ENCODE measurements around the gene EFNB2. TPM values are rescaled to one million over a fixed set of nuclear protein-coding genes. Genes with fewer than 3 reads are reported as not detected.

The EFNB2 gene
- total and polyA plus RNA-seq, 2 of the 8 experiments (the other 6 are each of a cell fraction or from before 2014, with no cell fraction given), result 8.2 to 12.0 TPM

- H3K36me3 ChIP-seq (ENCODE audit: control insufficient read depth in 2 of 4, insufficient read depth in 4 of 4, low read length in 3 of 4), result peaks cover 8 to 83% (median 44%) of the 10 kb centered on the region in 4 experiments
Observed at GRCh38 chr13:106551751-106552150, 16.3 kb upstream of the EFNB2 start.

More at GRCh38 chr13:106551751-106552150, 16.3 kb upstream of the EFNB2 start:
- Histone ChIP-seq H4K5ac (ENCODE audit: insufficient read length, low read depth, low read length) (no peak overlapping the region), H3K9me3 (ENCODE audit: insufficient read depth in 2 of 2, low read depth in 1 of 2, low read length in 1 of 2) (no peaks in the 10 kb centered on the region), H2BK20ac (ENCODE audit: low read length) (no peak overlapping the region), H3K23me2 (ENCODE audit: low read depth, low read length) (no peaks in the 10 kb centered on the region), H3K4me2 (ENCODE audit: insufficient read depth in 1 of 2, low read depth in 2 of 2, low read length in 2 of 2) (no peak overlapping the region), H2AK5ac (ENCODE audit: low read depth, low read length) (no peak overlapping the region), H2BK120ac (replicated peaks; ENCODE audit: low read depth, low read length) (no peak overlapping the region), H3K4me1 (replicated peaks in 1 of 4; ENCODE audit: control insufficient read depth in 3 of 4, insufficient read depth in 4 of 4, low read length in 3 of 4) (no peaks in the 10 kb centered on the region), H2BK15ac (ENCODE audit: low read length) (no peak overlapping the region), H3K27ac (ENCODE audit: low read depth, low read length) (no peak overlapping the region), H4K91ac (replicated peaks; ENCODE audit: insufficient read length, low read length) (no peak overlapping the region), H3K27me3 (replicated peaks in 1 of 4; ENCODE audit: control insufficient read depth in 3 of 4, extremely low read depth in 1 of 4, insufficient read depth in 3 of 4, low read length in 3 of 4) (no peaks in the 10 kb centered on the region), H3K56ac (replicated peaks; ENCODE audit: insufficient read length, low read depth, low read length) (no peak overlapping the region), H3K14ac (ENCODE audit: insufficient read length) (no peak overlapping the region), H3K9ac (replicated peaks in 1 of 4; ENCODE audit: extremely low read depth in 1 of 4, low read depth in 3 of 4, low read length in 3 of 4) (no peak overlapping the region), H3K79me1 (ENCODE audit: low read depth, low read length) (no peaks in the 10 kb centered on the region), H3K79me2 (ENCODE audit: control insufficient read depth in 1 of 2, insufficient read depth in 2 of 2, low read length in 2 of 2) (peaks cover 3 to 100% of the 10 kb centered on the region in 2 experiments; a peak in 3 of 4 replicates), H2BK12ac (ENCODE audit: low read depth, low read length) (no peak overlapping the region), H4K20me1 (replicated peaks in 1 of 2; ENCODE audit: control insufficient read depth in 1 of 2, insufficient read depth in 2 of 2, low read length in 2 of 2) (peaks cover 8 to 16% of the 10 kb centered on the region in 2 experiments), H3K4me3 (ENCODE audit: extremely low read depth in 1 of 4, insufficient read depth in 2 of 4, low read depth in 3 of 4, low read length in 4 of 4) (no peak overlapping the region), H4K8ac (ENCODE audit: extremely low read depth, insufficient read depth, low read length) (no peak overlapping the region), H2BK5ac (ENCODE audit: low read depth, low read length) (no peak overlapping the region), H2AFZ (ENCODE audit: low read length) (no peak overlapping the region), H3K4ac (replicated peaks; ENCODE audit: insufficient read length, low read depth, low read length) (no peak overlapping the region), H3K18ac (ENCODE audit: extremely low read depth, low read length) (no peak overlapping the region), H3K23ac (ENCODE audit: insufficient read length) (no peak overlapping the region)
- FAIRE-seq, result no peak
- TF ChIP-seq POLR2A (IDR thresholded peaks at IDR 0.05; ENCODE audit: control extremely low read depth in 1 of 2, low read depth in 2 of 2, low read length in 2 of 2), result 0 out of 3 replicates have a peak, but pooled peaks of 1 of the 2 experiments have one; percentile 30
- no peak for TF ChIP-seq RNF2 (IDR thresholded peaks at IDR 0.05; ENCODE audit: borderline replicate concordance, low read depth, low read length, missing control alignments, poor library complexity, severe bottlenecking)
- ChIA-PET POLR2A (ENCODE audit: partially characterized antibody) (interaction anchor here (1.2 to 2.4 kb wide), 2 partner anchors 14 to 16 kb away, joined by 6 to 8 read pairs; partner anchors contain the start of gene EFNB2), CTCF (ENCODE audit: partially characterized antibody) (interaction anchor here (0.9 to 1.7 kb wide), 3 partner anchors 10 to 16 kb away, joined by 3 to 6 read pairs (median 3); partner anchors contain the start of gene EFNB2)
- DNase-seq (ENCODE audit: low read depth in 1 of 2, low spot score in 2 of 2), result no peak
- WGBS, 2 experiments (ENCODE audit: extremely low coverage in 1 of 2, insufficient coverage in 1 of 2, insufficient read length in 1 of 2, insufficient replicate concordance in 2 of 2, low coverage in 1 of 2, low lambda C conversion rate in 2 of 2, missing lambda C conversion rate in 1 of 2), result 89 to 100% methylated on average over 1 to 3 of the region's 3 CpGs

Data from H1 (cell line).